ENCODE data around the gene LRP2BP.

LRP2BP gene

GRCh38 chr4:185361872-185362271, 33.9 kb downstream of the LRP2BP start:
- Histone ChIP-seq H3K36me3 (ENCODE audit: low read depth) (no peaks in the 10 kb centered on the region), H3K9me3 (ENCODE audit: severe bottlenecking) (no peaks in the 10 kb centered on the region), H3K27ac (ENCODE audit: poor library complexity, severe bottlenecking) (no peak overlapping the region), H3K4me1 (ENCODE audit: insufficient read depth, poor library complexity, severe bottlenecking) (peaks cover 10% of the 10 kb centered on the region), H3K27me3 (ENCODE audit: insufficient read depth, poor library complexity, severe bottlenecking) (no peaks in the 10 kb centered on the region), H3K4me3 (ENCODE audit: severe bottlenecking) (no peak overlapping the region)
- TF ChIP-seq CTCF (IDR thresholded peaks at IDR 0.05; ENCODE audit: poor library complexity, severe bottlenecking): no peak
- DNase-seq (ENCODE audit: low spot score) (no peak), ATAC-seq (ENCODE audit: low read depth) (no peak)

DNA sequence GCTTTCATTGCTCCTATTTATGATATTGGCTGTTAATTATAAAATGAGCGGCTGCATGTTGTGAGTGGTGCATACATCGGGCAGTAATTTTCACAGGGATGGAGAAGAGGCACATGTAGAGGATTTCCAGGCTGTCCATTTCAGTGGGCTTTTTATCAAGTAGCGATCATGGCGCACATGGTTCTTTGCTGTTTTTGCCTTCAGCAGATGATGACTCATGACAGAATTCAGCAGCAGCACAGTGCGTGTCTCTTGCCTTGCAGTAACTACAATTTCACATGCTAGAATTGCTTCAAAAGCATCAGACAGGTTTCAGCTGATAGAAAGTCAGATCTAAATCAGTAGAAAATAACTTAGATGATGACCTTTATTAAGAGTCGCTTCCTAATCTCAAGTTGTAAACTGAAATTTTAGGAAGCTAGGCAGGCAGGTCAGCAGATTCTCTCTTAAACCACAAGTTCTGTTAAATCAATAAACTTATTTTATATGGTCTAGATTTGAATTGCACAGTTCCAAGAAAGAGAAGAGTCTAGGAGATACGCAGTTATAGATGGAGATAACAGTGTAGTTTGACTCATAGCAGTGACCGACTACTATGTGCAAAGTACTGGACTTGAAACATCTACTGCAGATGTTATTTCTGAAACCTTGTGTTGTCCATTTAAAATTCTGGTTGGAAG, 35.8 kb downstream of the LRP2BP start:
- no peak for ATAC-seq (ENCODE audit: low read depth)
- Histone ChIP-seq H3K27me3 (ENCODE audit: insufficient read depth, poor library complexity, severe bottlenecking) (no peaks in the 10 kb centered on the region), H3K4me3 (ENCODE audit: severe bottlenecking) (no peak overlapping the region), H3K4me1 (ENCODE audit: insufficient read depth, poor library complexity, severe bottlenecking) (peaks cover 10% of the 10 kb centered on the region), H3K36me3 (ENCODE audit: low read depth) (no peaks in the 10 kb centered on the region), H3K9me3 (ENCODE audit: severe bottlenecking) (no peaks in the 10 kb centered on the region), H3K27ac (ENCODE audit: poor library complexity, severe bottlenecking) (peak overlapping the region; percentile 73)
- no peak for TF ChIP-seq CTCF (IDR thresholded peaks at IDR 0.05; ENCODE audit: poor library complexity, severe bottlenecking)
- no peak for DNase-seq (ENCODE audit: low spot score)

DNA sequence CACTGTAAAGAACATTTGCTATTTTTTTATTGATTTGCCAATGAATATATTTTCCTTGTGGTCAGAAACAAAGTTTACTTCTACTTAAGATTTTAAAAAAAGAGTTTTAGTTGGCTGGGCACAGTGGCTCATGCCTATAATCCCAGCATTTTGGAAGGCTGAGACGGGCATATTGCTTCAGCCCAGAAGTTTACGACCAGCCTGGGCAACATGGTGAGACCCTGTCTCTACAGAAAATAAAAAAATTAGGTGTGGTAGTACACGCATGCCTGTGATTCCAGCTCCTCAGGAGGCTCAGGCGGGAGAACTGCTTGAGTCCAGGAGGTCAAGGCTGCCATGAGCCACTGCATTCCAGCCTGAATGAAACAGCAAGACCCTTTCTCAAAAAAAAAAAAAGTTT, 36.8 kb downstream of the LRP2BP start:
- Histone ChIP-seq H3K4me1 (ENCODE audit: insufficient read depth, poor library complexity, severe bottlenecking) (peaks cover 10% of the 10 kb centered on the region), H3K4me3 (ENCODE audit: severe bottlenecking) (no peak overlapping the region), H3K9me3 (ENCODE audit: severe bottlenecking) (no peaks in the 10 kb centered on the region), H3K36me3 (ENCODE audit: low read depth) (no peaks in the 10 kb centered on the region), H3K27me3 (ENCODE audit: insufficient read depth, poor library complexity, severe bottlenecking) (no peaks in the 10 kb centered on the region), H3K27ac (ENCODE audit: poor library complexity, severe bottlenecking) (peak overlapping the region; percentile 73)
- ATAC-seq (ENCODE audit: low read depth): no peak; the same call in 2 of the 3 replicates
- no peak for TF ChIP-seq CTCF (IDR thresholded peaks at IDR 0.05; ENCODE audit: poor library complexity, severe bottlenecking)
- no peak for DNase-seq (ENCODE audit: low spot score)

GRCh38 chr4:185358514-185358913, 37.2 kb downstream of the LRP2BP start:
- DNase-seq (ENCODE audit: low spot score) (no peak), ATAC-seq (ENCODE audit: low read depth) (peak; percentile 90)
- no peaks in the 10 kb centered on the region for H3K27me3 ChIP-seq (ENCODE audit: insufficient read depth, poor library complexity, severe bottlenecking)
- no peaks in the 10 kb centered on the region for H3K36me3 ChIP-seq (ENCODE audit: low read depth)
- H3K9me3 ChIP-seq (ENCODE audit: severe bottlenecking): no peaks in the 10 kb centered on the region
- H3K4me3 ChIP-seq (ENCODE audit: severe bottlenecking): no peak overlapping the region
- peaks cover 10% of the 10 kb centered on the region for H3K4me1 ChIP-seq (ENCODE audit: insufficient read depth, poor library complexity, severe bottlenecking)
- no peak for TF ChIP-seq CTCF (IDR thresholded peaks at IDR 0.05; ENCODE audit: poor library complexity, severe bottlenecking)
- H3K27ac ChIP-seq (ENCODE audit: poor library complexity, severe bottlenecking): peak overlapping the region; percentile 73

DNA sequence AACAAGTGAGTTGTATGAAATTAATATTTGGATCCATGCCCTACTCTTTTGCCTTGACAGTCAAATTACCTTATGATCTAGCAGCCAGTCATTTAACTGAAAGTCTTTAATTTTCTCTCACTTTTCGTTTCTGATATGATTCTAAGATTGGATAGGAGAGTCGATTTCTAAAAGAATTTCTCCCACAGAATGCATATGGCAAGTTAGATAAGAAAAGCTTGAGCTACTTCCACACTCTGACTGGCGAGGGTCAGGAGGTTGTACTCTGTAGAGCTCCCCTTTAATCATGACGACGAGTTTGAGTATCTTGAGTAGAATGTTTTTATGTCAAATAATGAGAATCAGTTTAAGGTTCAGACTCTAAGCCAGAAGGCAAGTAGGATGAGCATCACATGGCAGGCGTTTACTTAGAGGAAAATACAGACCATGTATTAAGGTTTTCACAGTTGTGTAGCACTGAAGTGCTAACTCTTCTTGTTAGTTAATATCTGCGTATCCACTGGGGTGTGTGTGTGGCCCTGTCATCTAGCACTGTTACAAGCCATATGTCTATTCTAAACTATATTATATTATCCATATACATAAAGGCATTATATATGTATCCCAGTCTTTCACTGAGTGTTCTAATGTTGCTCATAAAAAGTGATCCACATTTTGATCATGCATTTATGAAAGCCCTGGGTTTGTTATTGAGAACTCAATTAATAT, 37.8 kb downstream of the LRP2BP start:
- Histone ChIP-seq H3K36me3 (ENCODE audit: low read depth) (no peaks in the 10 kb centered on the region), H3K4me3 (ENCODE audit: severe bottlenecking) (no peak overlapping the region), H3K9me3 (ENCODE audit: severe bottlenecking) (no peaks in the 10 kb centered on the region), H3K27ac (ENCODE audit: poor library complexity, severe bottlenecking) (peak overlapping the region; percentile 73), H3K4me1 (ENCODE audit: insufficient read depth, poor library complexity, severe bottlenecking) (peaks cover 10% of the 10 kb centered on the region), H3K27me3 (ENCODE audit: insufficient read depth, poor library complexity, severe bottlenecking) (no peaks in the 10 kb centered on the region)
- ATAC-seq (ENCODE audit: low read depth) (no peak), DNase-seq (ENCODE audit: low spot score) (no peak)
- TF ChIP-seq CTCF (IDR thresholded peaks at IDR 0.05; ENCODE audit: poor library complexity, severe bottlenecking): no peak
